Kidney (tissue), 14 donors: ENCODE results near the gene SLC22A8. TPM values are rescaled to one million over a fixed set of nuclear protein-coding genes. Genes with fewer than 3 reads are reported as not detected.

Experiments
- DNase-seq, 5 donors: peaks; one replicate each; pipeline ENCODE4 v3.0.0-alpha.2; 2013 to 2020
- FAIRE-seq: peaks from 2 replicates; lab custom pipeline; 2012; peaks lifted over from hg19 to GRCh38; lab: Jason Lieb, UNC
- H3K27ac ChIP-seq, 2 donors: one replicate each; pipeline ENCODE4 v1.7.0; 2013; ENCODE audit warnings: low read depth in 2 of 2, low read length in 2 of 2, inconsistent platforms in 1 of 2
- H3K27me3 ChIP-seq: one replicate; pipeline ENCODE4 v1.7.1; 2013; ENCODE audit warnings: low read length, inconsistent platforms; ENCODE audit not compliant: control insufficient read depth, insufficient read depth
- H3K36me3 ChIP-seq, 3 donors: one replicate each; pipeline versions ENCODE4 v1.7.0 to v1.7.1; 2013; ENCODE audit warnings: low read length in 3 of 3, control low read depth in 1 of 3, inconsistent platforms in 1 of 3; ENCODE audit not compliant: insufficient read depth in 3 of 3, control insufficient read depth in 2 of 3
- H3K4me1 ChIP-seq, 3 donors: one replicate each; pipeline versions ENCODE4 v1.7.0 to v1.7.1; 2013; ENCODE audit warnings: low read length in 3 of 3, inconsistent platforms in 1 of 3, low read depth in 1 of 3; ENCODE audit not compliant: control insufficient read depth in 2 of 3, insufficient read depth in 2 of 3
- H3K4me3 ChIP-seq, 3 donors: one replicate each; pipeline versions ENCODE4 v1.7.0 to v1.8.1; 2013; ENCODE audit warnings: low read length in 3 of 3, control low read depth in 1 of 3, inconsistent platforms in 1 of 3
- H3K9ac ChIP-seq, 3 donors: one replicate each; pipeline versions ENCODE4 v1.7.0 to v1.7.1; 2013; ENCODE audit warnings: low read length in 3 of 3, control low read depth in 1 of 3, inconsistent platforms in 1 of 3
- H3K9me3 ChIP-seq, 3 donors: one replicate each; pipeline versions ENCODE4 v1.7.0 to v1.7.1; 2013; ENCODE audit warnings: low read length in 3 of 3, control low read depth in 1 of 3, inconsistent platforms in 1 of 3; ENCODE audit not compliant: control insufficient read depth in 2 of 3, insufficient read depth in 1 of 3
- intact Hi-C: fragments of 100-400 bp; cut with DNase I; formaldehyde crosslinking; loops from one replicate; pipeline ENCODE4 v1.11.1; 2022
- polyA plus RNA-seq: library from polyadenylated mRNA; stranded (reverse); fragments of 350-450 nt; fragmentation: Illumina TruSeq; extraction: RNeasy Lipid Tissue Mini Kit (QIAGEN cat#74804); gene quantifications from one replicate; pipeline ENCODE4 v1.2.3, GENCODE V29; 2014; ENCODE audit warnings: low read depth, low replicate concordance; ENCODE audit not compliant: insufficient read depth
- total RNA-seq: library from RNA; stranded (reverse); fragmentation: NEBNext Ultra II Directional; extraction: Animal tissue kit (Norgen Biotek cat#: 25700); gene quantifications from one replicate; pipeline ENCODE4 v1.2.1, GENCODE V29; 2021
- TF ChIP-seq, protein P1 (sequence below): IDR thresholded peaks from 3 replicates; pipeline ENCODE4 v1.5.1; 2012; ENCODE audit warnings: mild to moderate bottlenecking, moderate library complexity, borderline replicate concordance; ENCODE audit not compliant: insufficient read depth; ENCODE audit errors: extremely low read depth
- donor health status: control.
- donor health status: control.
- donor health status: control.
- donor health status: control.
- donor health status: control.
- donor health status: DM: yes; HTN: yes; CAD: no.
- donor health status: Normal renal cell carcinoma (clear cell type).

Gene SLC22A8
- total and polyA plus RNA-seq, 2 donors from 2014 or later: 0.41 to 447 TPM

DNA sequence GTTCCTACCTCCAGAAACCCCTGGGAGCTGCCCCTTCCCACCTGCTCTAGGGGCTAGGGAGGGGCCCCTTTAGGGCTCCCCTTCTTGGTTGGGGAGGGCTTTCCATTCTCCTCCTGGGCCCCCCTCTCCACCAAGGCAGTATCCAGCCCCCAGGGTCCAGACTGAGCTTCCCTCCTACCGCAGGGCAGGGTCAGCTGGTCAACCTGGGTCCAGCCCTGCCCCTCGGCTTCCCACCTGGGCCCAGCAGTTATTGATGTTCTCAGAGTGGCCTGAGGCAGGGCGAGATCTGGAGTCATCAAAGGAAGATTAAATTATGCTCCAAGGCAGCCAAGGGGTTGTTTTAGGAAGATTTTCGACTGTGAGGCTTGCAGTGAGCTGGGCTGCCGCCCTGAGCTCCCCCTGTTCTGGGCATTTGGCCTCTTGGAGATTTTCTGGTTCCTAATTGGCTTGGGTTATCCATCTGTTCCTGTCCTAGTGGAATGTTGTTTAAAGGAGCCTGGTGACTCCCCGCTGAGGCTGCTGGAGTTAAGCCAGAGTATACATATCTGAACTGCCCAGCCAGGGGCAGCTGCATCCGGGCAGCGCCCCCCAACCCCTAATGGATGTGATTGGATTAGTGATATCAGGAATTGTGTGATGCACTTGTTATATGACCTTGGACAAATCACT lies 1.8 kb upstream of the SLC22A8 start:
- no peak for FAIRE-seq
- no peak for DNase-seq
- H3K4me3 ChIP-seq: no peak overlapping the region
- no peak overlapping the region for H3K9ac ChIP-seq
- TF ChIP-seq, protein P1, sequence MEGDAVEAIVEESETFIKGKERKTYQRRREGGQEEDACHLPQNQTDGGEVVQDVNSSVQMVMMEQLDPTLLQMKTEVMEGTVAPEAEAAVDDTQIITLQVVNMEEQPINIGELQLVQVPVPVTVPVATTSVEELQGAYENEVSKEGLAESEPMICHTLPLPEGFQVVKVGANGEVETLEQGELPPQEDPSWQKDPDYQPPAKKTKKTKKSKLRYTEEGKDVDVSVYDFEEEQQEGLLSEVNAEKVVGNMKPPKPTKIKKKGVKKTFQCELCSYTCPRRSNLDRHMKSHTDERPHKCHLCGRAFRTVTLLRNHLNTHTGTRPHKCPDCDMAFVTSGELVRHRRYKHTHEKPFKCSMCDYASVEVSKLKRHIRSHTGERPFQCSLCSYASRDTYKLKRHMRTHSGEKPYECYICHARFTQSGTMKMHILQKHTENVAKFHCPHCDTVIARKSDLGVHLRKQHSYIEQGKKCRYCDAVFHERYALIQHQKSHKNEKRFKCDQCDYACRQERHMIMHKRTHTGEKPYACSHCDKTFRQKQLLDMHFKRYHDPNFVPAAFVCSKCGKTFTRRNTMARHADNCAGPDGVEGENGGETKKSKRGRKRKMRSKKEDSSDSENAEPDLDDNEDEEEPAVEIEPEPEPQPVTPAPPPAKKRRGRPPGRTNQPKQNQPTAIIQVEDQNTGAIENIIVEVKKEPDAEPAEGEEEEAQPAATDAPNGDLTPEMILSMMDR: no peak
- no peak overlapping the region for H3K27ac ChIP-seq
- no peaks in the 10 kb centered on the region for H3K4me1 ChIP-seq
- H3K9me3 ChIP-seq: no peaks in the 10 kb centered on the region
- intact Hi-C loops: no loop called here
- H3K27me3 ChIP-seq: no peaks in the 10 kb centered on the region
- H3K36me3 ChIP-seq: peaks cover 0 to 5% (median 0%) of the 10 kb centered on the region in 3 donors

- no peak for FAIRE-seq
These were observed 1.1 kb downstream of the SLC22A8 start for GRCh38 chr11:63014408-63015055.

GRCh38 chr11:63012839-63013238 lies 2.8 kb downstream of the SLC22A8 start:
- TF ChIP-seq, protein P1: no peak
- Histone ChIP-seq H3K9ac (peak overlapping the region in 1 of 3 donors; percentile 51), H3K27ac (no peak overlapping the region), H3K36me3 (peaks cover 0 to 5% (median 0%) of the 10 kb centered on the region in 3 donors), H3K4me1 (no peaks in the 10 kb centered on the region), H3K9me3 (no peaks in the 10 kb centered on the region), H3K27me3 (no peaks in the 10 kb centered on the region), H3K4me3 (peak overlapping the region in 2 of 3 donors; percentile 73 to 85)
- intact Hi-C loops: no loop called here
- FAIRE-seq (no peak), DNase-seq (no peak)

More at GRCh38 chr11:63014408-63015055, 1.1 kb downstream of the SLC22A8 start:
- Histone ChIP-seq H3K27ac (peak overlapping the region; percentile 59 to 80), H3K36me3 (peaks cover 0 to 5% (median 0%) of the 10 kb centered on the region in 3 donors), H3K9ac (peak overlapping the region in 1 of 3 donors; percentile 64), H3K9me3 (no peaks in the 10 kb centered on the region), H3K4me3 (peak overlapping the region in 2 of 3 donors; percentile 73 to 85), H3K27me3 (no peaks in the 10 kb centered on the region), H3K4me1 (no peaks in the 10 kb centered on the region)
- intact Hi-C loops: no loop called here
- no peak for DNase-seq
- TF ChIP-seq, protein P1: no peak
